Kidney (tissue), 14 donors: ENCODE results near the gene RASGEF1C. TPM values are rescaled to one million over a fixed set of nuclear protein-coding genes. Genes with fewer than 3 reads are reported as not detected.
A peak's percentile ranks its signal among the peaks of the same experiment; 100 is the strongest.

Source experiments
- DNase-seq, 5 donors: peaks; one replicate each; pipeline ENCODE4 v3.0.0-alpha.2; 2013 to 2020
- FAIRE-seq: peaks from 2 replicates; lab custom pipeline; 2012; peaks lifted over from hg19 to GRCh38; lab: Jason Lieb, UNC
- H3K27ac ChIP-seq, 2 donors: one replicate each; pipeline ENCODE4 v1.7.0; 2013; ENCODE audit warnings: low read depth in 2 of 2, low read length in 2 of 2, inconsistent platforms in 1 of 2
- H3K27me3 ChIP-seq: one replicate; pipeline ENCODE4 v1.7.1; 2013; ENCODE audit warnings: low read length, inconsistent platforms; ENCODE audit not compliant: control insufficient read depth, insufficient read depth
- H3K36me3 ChIP-seq, 3 donors: one replicate each; pipeline versions ENCODE4 v1.7.0 to v1.7.1; 2013; ENCODE audit warnings: low read length in 3 of 3, control low read depth in 1 of 3, inconsistent platforms in 1 of 3; ENCODE audit not compliant: insufficient read depth in 3 of 3, control insufficient read depth in 2 of 3
- H3K4me1 ChIP-seq, 3 donors: one replicate each; pipeline versions ENCODE4 v1.7.0 to v1.7.1; 2013; ENCODE audit warnings: low read length in 3 of 3, inconsistent platforms in 1 of 3, low read depth in 1 of 3; ENCODE audit not compliant: control insufficient read depth in 2 of 3, insufficient read depth in 2 of 3
- H3K4me3 ChIP-seq, 3 donors: one replicate each; pipeline versions ENCODE4 v1.7.0 to v1.8.1; 2013; ENCODE audit warnings: low read length in 3 of 3, control low read depth in 1 of 3, inconsistent platforms in 1 of 3
- H3K9ac ChIP-seq, 3 donors: one replicate each; pipeline versions ENCODE4 v1.7.0 to v1.7.1; 2013; ENCODE audit warnings: low read length in 3 of 3, control low read depth in 1 of 3, inconsistent platforms in 1 of 3
- H3K9me3 ChIP-seq, 3 donors: one replicate each; pipeline versions ENCODE4 v1.7.0 to v1.7.1; 2013; ENCODE audit warnings: low read length in 3 of 3, control low read depth in 1 of 3, inconsistent platforms in 1 of 3; ENCODE audit not compliant: control insufficient read depth in 2 of 3, insufficient read depth in 1 of 3
- CTCF ChIP-seq: IDR thresholded peaks from 3 replicates; pipeline ENCODE4 v1.5.1; 2012; ENCODE audit warnings: mild to moderate bottlenecking, moderate library complexity, borderline replicate concordance; ENCODE audit not compliant: insufficient read depth; ENCODE audit errors: extremely low read depth
- intact Hi-C: fragments of 100-400 bp; cut with DNase I; formaldehyde crosslinking; loops from one replicate; pipeline ENCODE4 v1.11.1; 2022
- polyA plus RNA-seq: library from polyadenylated mRNA; stranded (reverse); fragments of 350-450 nt; fragmentation: Illumina TruSeq; extraction: RNeasy Lipid Tissue Mini Kit (QIAGEN cat#74804); gene quantifications from one replicate; pipeline ENCODE4 v1.2.3, GENCODE V29; 2014; ENCODE audit warnings: low read depth, low replicate concordance; ENCODE audit not compliant: insufficient read depth
- total RNA-seq: library from RNA; stranded (reverse); fragmentation: NEBNext Ultra II Directional; extraction: Animal tissue kit (Norgen Biotek cat#: 25700); gene quantifications from one replicate; pipeline ENCODE4 v1.2.1, GENCODE V29; 2021
- donor health status: control.
- donor health status: control.
- donor health status: control.
- donor health status: control.
- donor health status: control.
- donor health status: DM: yes; HTN: yes; CAD: no.
- donor health status: Normal renal cell carcinoma (clear cell type).

The RASGEF1C gene
- total and polyA plus RNA-seq, 2 donors from 2014 or later, result 0.15 to 0.16 TPM

- no peak for FAIRE-seq
- Histone ChIP-seq H3K9me3 (no peaks in the 10 kb centered on the region), H3K27ac (no peak overlapping the region), H3K4me3 (no peak overlapping the region), H3K27me3 (no peaks in the 10 kb centered on the region), H3K36me3 (no peaks in the 10 kb centered on the region), H3K4me1 (no peaks in the 10 kb centered on the region), H3K9ac (no peak overlapping the region)
- no peak for TF ChIP-seq CTCF
- peak in 3 of 5 donors; percentile 26 to 63 (median 56) for DNase-seq
- intact Hi-C loops, result no loop called here
Observed at GRCh38 chr5:180170106-180170809, 38.8 kb downstream of the RASGEF1C start.

GRCh38 chr5:180169248-180170105 lies 39.5 kb downstream of the RASGEF1C start:
- Histone ChIP-seq H3K4me1 (no peaks in the 10 kb centered on the region), H3K36me3 (no peaks in the 10 kb centered on the region), H3K27me3 (no peaks in the 10 kb centered on the region), H3K4me3 (no peak overlapping the region), H3K9me3 (no peaks in the 10 kb centered on the region), H3K27ac (no peak overlapping the region), H3K9ac (no peak overlapping the region)
- TF ChIP-seq CTCF, result no peak
- peak in 4 of 5 donors; percentile 14 to 70 (median 41) for DNase-seq
- intact Hi-C loops, result no loop called here
- FAIRE-seq, result no peak

GRCh38 chr5:180168758-180169157 lies 40.3 kb downstream of the RASGEF1C start:
- no peak for TF ChIP-seq CTCF
- intact Hi-C loops, result no loop called here

More at GRCh38 chr5:180168758-180169157, 40.3 kb downstream of the RASGEF1C start:
- no peak for FAIRE-seq
- DNase-seq, result no peak
- Histone ChIP-seq H3K27ac (no peak overlapping the region), H3K36me3 (no peaks in the 10 kb centered on the region), H3K4me1 (no peaks in the 10 kb centered on the region), H3K27me3 (no peaks in the 10 kb centered on the region), H3K9me3 (no peaks in the 10 kb centered on the region), H3K9ac (no peak overlapping the region), H3K4me3 (no peak overlapping the region)
